ENCODE data around the gene MORN5. TPM values are rescaled to one million over a fixed set of nuclear protein-coding genes. Genes with fewer than 3 reads are reported as not detected.
A peak's percentile ranks its signal among the peaks of the same experiment; 100 is the strongest.

MORN5 gene
- total RNA-seq, 1 donor: not detected

- no peak overlapping the region for H3K4me3 ChIP-seq (ENCODE audit: low read depth, low read length)
- TF ChIP-seq, protein P1, sequence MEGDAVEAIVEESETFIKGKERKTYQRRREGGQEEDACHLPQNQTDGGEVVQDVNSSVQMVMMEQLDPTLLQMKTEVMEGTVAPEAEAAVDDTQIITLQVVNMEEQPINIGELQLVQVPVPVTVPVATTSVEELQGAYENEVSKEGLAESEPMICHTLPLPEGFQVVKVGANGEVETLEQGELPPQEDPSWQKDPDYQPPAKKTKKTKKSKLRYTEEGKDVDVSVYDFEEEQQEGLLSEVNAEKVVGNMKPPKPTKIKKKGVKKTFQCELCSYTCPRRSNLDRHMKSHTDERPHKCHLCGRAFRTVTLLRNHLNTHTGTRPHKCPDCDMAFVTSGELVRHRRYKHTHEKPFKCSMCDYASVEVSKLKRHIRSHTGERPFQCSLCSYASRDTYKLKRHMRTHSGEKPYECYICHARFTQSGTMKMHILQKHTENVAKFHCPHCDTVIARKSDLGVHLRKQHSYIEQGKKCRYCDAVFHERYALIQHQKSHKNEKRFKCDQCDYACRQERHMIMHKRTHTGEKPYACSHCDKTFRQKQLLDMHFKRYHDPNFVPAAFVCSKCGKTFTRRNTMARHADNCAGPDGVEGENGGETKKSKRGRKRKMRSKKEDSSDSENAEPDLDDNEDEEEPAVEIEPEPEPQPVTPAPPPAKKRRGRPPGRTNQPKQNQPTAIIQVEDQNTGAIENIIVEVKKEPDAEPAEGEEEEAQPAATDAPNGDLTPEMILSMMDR (IDR thresholded peaks at IDR 0.05; ENCODE audit: insufficient read depth, low read length): no peak
- DNase-seq (ENCODE audit: low read depth): no peak
Observed at GRCh38 chr9:122216798-122217418, 57.2 kb downstream of the MORN5 start.

- H3K4me3 ChIP-seq (ENCODE audit: low read depth, low read length): no peak overlapping the region
- TF ChIP-seq, protein P1 (IDR thresholded peaks at IDR 0.05; ENCODE audit: insufficient read depth, low read length): no peak
- DNase-seq (ENCODE audit: low read depth): no peak
Observed at GRCh38 chr9:122217640-122218039, 57.9 kb downstream of the MORN5 start.

- H3K4me3 ChIP-seq (ENCODE audit: low read depth, low read length): no peak overlapping the region
- DNase-seq (ENCODE audit: low read depth): no peak
- TF ChIP-seq, protein P1 (IDR thresholded peaks at IDR 0.05; ENCODE audit: insufficient read depth, low read length): no peak
Observed at GRCh38 chr9:122218071-122218934, 58.6 kb downstream of the MORN5 start.

DNA sequence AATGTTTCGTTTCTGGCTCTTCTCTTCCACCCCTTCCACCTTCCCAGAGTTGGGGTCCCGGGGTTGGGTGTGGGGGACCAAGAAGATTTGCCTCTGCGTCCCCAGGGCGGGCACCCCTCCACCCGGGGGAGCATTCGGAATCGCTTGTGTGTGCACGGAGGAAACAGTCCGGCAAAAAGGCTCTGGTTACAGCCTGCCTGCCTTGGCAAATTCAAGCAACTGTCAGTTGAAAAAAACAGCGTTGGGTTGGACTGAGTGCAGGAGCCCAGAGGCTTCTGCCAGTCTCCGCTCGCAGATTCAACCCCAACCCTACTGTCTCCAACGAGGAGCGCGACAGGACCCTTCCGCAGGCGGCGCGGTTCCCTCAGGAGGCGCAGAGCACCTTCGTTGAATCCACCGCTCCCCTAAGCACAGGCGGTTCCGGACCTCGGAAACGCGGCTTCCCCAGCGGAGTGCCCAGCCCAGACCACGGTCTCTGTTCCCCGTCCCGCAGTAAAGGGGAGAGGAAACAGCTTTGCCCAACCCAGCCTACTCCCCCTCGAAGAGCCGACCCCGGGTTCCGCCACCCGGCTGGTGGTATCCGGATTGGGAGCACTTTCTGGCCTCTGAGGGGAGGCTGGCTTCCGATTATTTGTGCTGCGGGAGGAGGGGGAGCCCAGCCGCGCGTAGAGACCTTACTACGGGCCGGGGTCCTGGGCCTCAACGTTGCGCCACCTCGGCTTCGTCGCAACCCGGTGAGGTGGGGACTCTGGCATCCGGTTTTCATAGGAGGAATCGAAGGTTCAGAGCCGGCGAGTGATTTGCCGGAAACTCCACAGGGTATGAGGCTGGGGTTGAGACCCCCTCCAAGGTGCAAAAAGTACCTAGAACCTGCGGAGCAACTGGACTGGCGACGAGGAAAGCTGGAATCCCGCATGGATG is 59.5 kb downstream of the MORN5 start:
- TF ChIP-seq, protein P1 (IDR thresholded peaks at IDR 0.05; ENCODE audit: insufficient read depth, low read length): no peak
- H3K4me3 ChIP-seq (ENCODE audit: low read depth, low read length): no peak overlapping the region
- DNase-seq (ENCODE audit: low read depth): peak; percentile 22

DNA sequence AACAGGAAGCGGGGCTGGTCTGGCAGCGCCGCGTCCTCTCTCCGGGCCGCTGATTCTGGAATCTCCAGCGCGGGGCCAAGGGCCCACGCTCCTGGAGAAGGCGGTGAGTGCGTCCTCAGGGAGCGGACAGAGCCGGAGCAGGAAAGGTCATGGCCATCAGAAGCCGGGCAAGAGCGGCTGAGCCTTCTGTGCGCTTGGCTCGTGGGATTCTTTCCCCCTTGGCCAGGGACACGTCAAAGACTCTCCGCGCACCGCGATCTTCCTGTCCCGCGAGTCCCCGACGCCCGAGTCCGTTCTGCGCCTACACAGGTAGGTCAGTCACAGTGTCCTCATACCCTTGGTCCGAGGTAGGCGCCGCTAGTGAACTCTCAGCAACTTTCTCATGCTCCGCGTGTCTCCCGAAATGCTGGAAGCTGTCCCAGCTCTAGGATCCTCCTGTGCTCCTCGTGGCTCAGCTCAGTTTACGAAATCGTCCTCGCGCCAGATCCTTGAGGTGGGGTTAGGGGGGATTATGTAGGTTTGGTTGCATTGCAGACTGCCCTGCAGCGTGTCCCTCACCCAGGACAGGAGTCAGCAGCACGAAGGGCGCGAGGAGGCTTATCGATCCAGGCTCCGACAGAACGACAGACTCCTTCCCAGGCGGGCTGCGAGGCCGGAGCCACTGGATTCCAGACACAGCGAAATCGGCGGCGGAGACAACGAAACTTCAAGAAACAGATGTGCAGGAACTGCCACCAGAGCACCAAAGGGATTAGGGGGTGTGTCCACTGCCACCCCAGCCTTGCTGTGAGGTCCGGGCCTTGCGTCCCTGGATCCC is 60.4 kb downstream of the MORN5 start:
- TF ChIP-seq, protein P1 (IDR thresholded peaks at IDR 0.05; ENCODE audit: insufficient read depth, low read length): no peak
- no peak overlapping the region for H3K4me3 ChIP-seq (ENCODE audit: low read depth, low read length)
- peak; percentile 22 for DNase-seq (ENCODE audit: low read depth)

All from fibroblast of the aortic adventitia (primary cell).